Activated naive CD8-positive, alpha-beta T cell treated with anti-CD3 and anti-CD28 coated beads, Interleukin-2, amount 10 ng/mL, durations not matched to agents 7 days and 5 days (primary cell): Measurements from ENCODE around the gene WWOX. TPM values are rescaled to one million over a fixed set of nuclear protein-coding genes. Genes with fewer than 3 reads are reported as not detected.

ENCODE experiments used
- ATAC-seq: fragments of 150-1000 bp; cut with Tn5 transposase; one replicate; pipeline ENCODE4 v1.10.0; 2021; ENCODE audit warnings: low read depth, moderate library complexity
- POLR2A ChIA-PET: fragments of 350-600 bp; sonication (Branson Sonifier 250); formaldehyde crosslinking; loops from one replicate; lab custom pipeline; 2021; ENCODE audit warnings: antibody characterized with exemption; lab: Charles Lee
- DNase-seq: peaks from one replicate; pipeline ENCODE4 v3.0.0; 2021
- H3K27ac Mint-ChIP-seq: one replicate; pipeline ENCODE4 v1.8.0; 2022; ENCODE audit warnings: mild to moderate bottlenecking, mixed read lengths
- H3K27me3 Mint-ChIP-seq: one replicate; pipeline ENCODE4 v1.8.0; 2022; ENCODE audit warnings: mild to moderate bottlenecking, moderate library complexity, mixed read lengths
- H3K36me3 Mint-ChIP-seq: one replicate; pipeline ENCODE4 v1.8.0; 2021; ENCODE audit warnings: mild to moderate bottlenecking, mixed read lengths
- H3K4me1 Mint-ChIP-seq: one replicate; pipeline ENCODE4 v1.8.0; 2021; ENCODE audit warnings: mixed read lengths
- H3K4me3 Mint-ChIP-seq: one replicate; pipeline ENCODE4 v1.8.0; 2022; ENCODE audit warnings: mild to moderate bottlenecking, moderate library complexity, mixed read lengths
- H3K9me3 Mint-ChIP-seq: one replicate; pipeline ENCODE4 v1.8.0; 2021; ENCODE audit warnings: mixed read lengths
- total RNA-seq, 2 experiments: library from RNA; stranded (reverse); gene quantifications; one replicate each; pipeline ENCODE4 v1.2.3, GENCODE V29; 2021

The WWOX gene
- total RNA-seq, 2 experiments from 2014 or later, result 26.8 to 27.7 TPM

DNA sequence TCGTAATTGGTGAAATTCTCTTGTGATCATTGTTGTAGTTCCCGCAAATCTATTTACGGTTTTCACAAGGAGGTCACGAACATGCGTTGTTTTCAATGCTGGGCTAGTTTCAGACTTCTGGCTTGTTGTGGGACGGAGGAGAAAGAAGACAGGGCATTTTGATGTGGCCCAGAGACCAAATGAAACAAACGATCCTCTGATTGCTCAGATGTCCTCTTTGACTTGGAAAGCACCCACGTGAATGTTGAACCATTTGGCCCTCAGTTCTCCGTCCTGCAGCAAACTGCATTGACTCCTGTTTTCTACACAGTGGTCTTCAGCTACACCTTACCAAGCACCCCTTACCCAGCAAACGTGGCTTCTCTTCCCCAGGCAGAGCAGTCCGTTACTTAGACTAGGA lies 391.0 kb downstream of the WWOX start:
- peaks cover 3% of the 10 kb centered on the region for H3K9me3 Mint-ChIP-seq
- H3K36me3 Mint-ChIP-seq, result no peaks in the 10 kb centered on the region
- ATAC-seq (no peak), DNase-seq (no peak)
- no peaks in the 10 kb centered on the region for H3K4me1 Mint-ChIP-seq
- POLR2A ChIA-PET, result no interaction called here
- H3K27ac Mint-ChIP-seq, result no peak overlapping the region
- H3K27me3 Mint-ChIP-seq, result no peaks in the 10 kb centered on the region
- H3K4me3 Mint-ChIP-seq, result no peak overlapping the region

DNA sequence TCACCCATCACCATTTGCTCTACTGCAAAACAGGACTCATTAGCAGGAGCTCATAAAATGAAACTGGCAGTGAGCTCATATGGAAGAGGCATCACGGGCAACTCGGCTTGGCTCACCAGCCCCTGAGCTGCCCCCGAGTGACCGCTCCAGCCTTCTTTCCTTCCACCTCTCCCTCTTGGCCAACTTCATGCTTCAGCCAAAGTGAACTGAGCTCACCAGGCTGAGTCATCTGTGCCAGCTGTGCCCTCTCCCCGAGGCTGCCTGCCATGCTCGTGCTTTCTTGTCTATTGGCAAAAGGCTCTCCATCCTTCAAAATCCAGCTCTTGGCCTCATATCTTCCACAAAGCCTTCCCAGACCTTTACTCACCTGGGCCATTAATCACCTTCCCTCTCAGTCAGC lies 391.4 kb downstream of the WWOX start:
- Mint-ChIP-seq H3K4me1 (no peaks in the 10 kb centered on the region), H3K9me3 (peaks cover 3% of the 10 kb centered on the region), H3K27ac (no peak overlapping the region), H3K36me3 (no peaks in the 10 kb centered on the region), H3K27me3 (no peaks in the 10 kb centered on the region), H3K4me3 (no peak overlapping the region)
- POLR2A ChIA-PET, result no interaction called here
- ATAC-seq (no peak), DNase-seq (no peak)

DNA sequence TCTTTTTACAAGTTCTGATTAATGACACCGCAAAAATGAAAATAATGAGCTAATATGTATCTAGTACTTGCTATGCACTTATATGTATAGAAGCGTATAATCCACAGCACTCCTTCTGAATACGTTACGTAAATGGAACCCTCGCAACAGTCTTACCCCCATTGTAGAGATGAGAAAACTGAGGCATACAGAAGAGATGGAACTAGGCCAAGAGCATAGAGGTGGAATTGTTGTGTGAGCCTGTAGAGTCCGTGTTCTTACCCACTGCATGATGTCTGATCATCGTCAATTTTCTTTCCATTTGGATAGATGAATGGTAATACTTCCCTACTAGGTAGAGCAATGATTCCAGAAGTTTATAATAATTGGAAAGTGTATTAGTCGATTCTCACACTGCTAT lies 394.1 kb downstream of the WWOX start:
- H3K4me1 Mint-ChIP-seq, result no peaks in the 10 kb centered on the region
- no peak overlapping the region for H3K27ac Mint-ChIP-seq
- no peak overlapping the region for H3K4me3 Mint-ChIP-seq
- ATAC-seq (no peak), DNase-seq (no peak)
- H3K27me3 Mint-ChIP-seq, result no peaks in the 10 kb centered on the region
- POLR2A ChIA-PET, result no interaction called here
- H3K9me3 Mint-ChIP-seq, result no peaks in the 10 kb centered on the region
- no peaks in the 10 kb centered on the region for H3K36me3 Mint-ChIP-seq

DNA sequence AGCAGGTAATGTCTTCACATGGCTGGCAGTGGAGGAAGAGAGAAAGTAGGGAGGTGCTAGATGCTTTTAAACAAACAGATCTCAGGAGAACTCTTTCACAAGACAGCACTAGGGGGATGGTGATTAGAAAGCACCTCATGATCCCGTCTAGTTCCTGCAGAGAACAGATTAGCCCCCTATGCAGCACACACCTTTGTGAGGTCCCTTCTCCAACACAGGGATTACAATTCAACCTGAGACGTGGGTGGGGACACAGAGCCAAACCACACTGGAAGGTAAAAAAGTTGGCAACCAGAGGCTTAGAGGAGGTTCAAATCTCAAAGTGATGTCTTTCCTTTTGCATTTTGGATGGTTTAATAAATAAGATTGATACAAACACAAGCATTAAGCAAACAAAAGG lies 394.7 kb downstream of the WWOX start:
- POLR2A ChIA-PET, result no interaction called here
- ATAC-seq (no peak), DNase-seq (no peak)
- H3K27ac Mint-ChIP-seq, result no peak overlapping the region
- no peaks in the 10 kb centered on the region for H3K9me3 Mint-ChIP-seq
- no peaks in the 10 kb centered on the region for H3K4me1 Mint-ChIP-seq
- H3K4me3 Mint-ChIP-seq, result no peak overlapping the region
- no peaks in the 10 kb centered on the region for H3K36me3 Mint-ChIP-seq
- H3K27me3 Mint-ChIP-seq, result no peaks in the 10 kb centered on the region

DNA sequence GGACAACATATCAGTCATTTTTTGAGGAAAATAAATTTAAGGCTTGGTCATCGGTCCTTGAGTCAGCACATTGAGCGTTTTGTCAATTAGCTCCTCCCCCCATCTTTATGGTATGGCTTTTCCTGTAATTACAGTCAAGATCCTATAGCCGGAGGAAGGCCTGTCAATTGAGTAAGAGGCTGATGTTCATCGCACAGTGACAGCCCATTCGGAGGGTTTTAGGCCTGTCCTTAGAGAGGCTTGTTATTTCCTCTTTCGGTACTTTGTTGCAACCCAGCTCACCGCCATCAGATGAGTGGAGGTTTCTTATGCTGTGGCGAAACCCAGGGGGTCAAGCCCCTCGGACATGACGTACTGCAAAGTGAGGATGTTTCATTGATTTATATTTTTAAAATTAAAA lies 395.2 kb downstream of the WWOX start:
- Mint-ChIP-seq H3K4me1 (no peaks in the 10 kb centered on the region), H3K36me3 (no peaks in the 10 kb centered on the region), H3K27me3 (no peaks in the 10 kb centered on the region), H3K4me3 (no peak overlapping the region), H3K9me3 (no peaks in the 10 kb centered on the region), H3K27ac (no peak overlapping the region)
- DNase-seq, result no peak
- POLR2A ChIA-PET, result no interaction called here
- no peak for ATAC-seq

DNA sequence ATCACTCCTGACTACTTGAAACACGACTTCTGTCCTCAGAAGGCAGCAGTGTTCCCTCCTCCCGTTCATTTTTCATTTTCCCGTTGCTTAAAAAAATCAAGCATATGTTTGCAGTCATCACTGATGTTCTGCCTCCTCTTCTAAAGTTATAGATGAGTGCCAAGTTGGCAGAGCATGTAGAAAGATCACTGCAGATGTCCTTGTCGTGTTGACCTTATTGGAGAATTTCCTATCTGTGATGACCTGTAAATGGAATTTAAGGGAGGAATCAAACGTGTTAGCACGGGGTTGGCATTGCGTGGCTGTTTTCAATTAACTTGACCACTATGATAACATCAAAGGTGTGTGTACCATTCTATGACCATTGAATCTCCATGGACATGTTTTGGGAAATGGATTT lies 396.7 kb downstream of the WWOX start:
- H3K4me1 Mint-ChIP-seq, result no peaks in the 10 kb centered on the region
- H3K4me3 Mint-ChIP-seq, result no peak overlapping the region
- no peaks in the 10 kb centered on the region for H3K27me3 Mint-ChIP-seq
- H3K27ac Mint-ChIP-seq, result no peak overlapping the region
- H3K36me3 Mint-ChIP-seq, result no peaks in the 10 kb centered on the region
- no peaks in the 10 kb centered on the region for H3K9me3 Mint-ChIP-seq
- DNase-seq (no peak), ATAC-seq (no peak)
- POLR2A ChIA-PET, result no interaction called here

DNA sequence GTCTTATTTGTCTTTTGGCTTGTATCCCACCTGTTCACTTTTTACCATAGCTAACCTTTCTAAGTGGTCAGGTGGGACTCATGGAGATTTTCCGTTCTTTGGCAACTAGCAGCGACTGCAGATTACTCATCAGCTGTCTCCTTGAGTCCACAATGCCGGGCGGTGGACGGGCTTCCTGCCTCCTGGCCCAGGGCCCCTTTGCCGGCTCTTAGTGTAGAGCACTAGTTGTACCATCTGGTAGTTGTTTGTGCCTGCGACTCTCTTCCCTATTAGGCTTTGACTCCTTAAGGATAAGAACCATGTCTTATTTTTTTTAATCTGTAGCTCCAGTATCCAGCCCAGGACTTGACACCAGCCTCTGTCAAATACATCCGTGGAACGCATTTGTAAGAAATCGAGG lies 399.9 kb downstream of the WWOX start:
- Mint-ChIP-seq H3K27ac (no peak overlapping the region), H3K36me3 (no peaks in the 10 kb centered on the region), H3K4me1 (no peaks in the 10 kb centered on the region), H3K4me3 (no peak overlapping the region), H3K9me3 (no peaks in the 10 kb centered on the region), H3K27me3 (no peaks in the 10 kb centered on the region)
- no peak for ATAC-seq
- POLR2A ChIA-PET, result no interaction called here
- no peak for DNase-seq

DNA sequence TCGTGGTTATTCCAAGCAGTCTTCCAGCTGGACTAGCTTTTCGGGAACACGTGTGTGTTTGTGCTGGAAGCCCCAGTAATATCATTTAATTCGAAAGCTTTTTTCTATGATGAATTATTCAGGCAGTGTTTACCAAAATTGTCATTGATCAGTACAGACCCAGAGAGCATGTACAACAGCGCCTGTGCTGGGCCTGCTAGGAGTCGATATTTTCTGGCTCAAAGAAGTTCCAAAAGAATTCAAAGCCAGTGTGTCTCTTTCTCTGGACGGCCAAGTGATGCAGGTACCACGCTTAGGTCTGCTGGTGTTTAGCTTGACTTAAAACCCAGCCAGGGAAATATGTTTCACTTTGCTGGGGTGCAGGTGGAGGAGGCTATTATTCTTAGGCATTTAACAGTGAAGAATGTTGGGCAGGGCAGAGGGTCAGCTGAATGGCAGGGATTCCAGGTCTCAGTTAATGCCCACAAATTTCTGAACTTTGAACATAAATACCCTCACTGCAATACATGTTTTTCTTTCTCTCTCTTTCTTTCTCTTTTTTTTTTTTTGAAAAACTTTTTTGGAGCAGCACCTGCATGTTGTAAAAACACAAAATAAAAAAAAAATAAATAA lies 401.3 kb downstream of the WWOX start:
- Mint-ChIP-seq H3K9me3 (no peaks in the 10 kb centered on the region), H3K27ac (no peak overlapping the region), H3K27me3 (no peaks in the 10 kb centered on the region), H3K4me3 (no peak overlapping the region), H3K4me1 (no peaks in the 10 kb centered on the region), H3K36me3 (no peaks in the 10 kb centered on the region)
- ATAC-seq, result no peak
- POLR2A ChIA-PET, result no interaction called here
- DNase-seq, result no peak

DNA sequence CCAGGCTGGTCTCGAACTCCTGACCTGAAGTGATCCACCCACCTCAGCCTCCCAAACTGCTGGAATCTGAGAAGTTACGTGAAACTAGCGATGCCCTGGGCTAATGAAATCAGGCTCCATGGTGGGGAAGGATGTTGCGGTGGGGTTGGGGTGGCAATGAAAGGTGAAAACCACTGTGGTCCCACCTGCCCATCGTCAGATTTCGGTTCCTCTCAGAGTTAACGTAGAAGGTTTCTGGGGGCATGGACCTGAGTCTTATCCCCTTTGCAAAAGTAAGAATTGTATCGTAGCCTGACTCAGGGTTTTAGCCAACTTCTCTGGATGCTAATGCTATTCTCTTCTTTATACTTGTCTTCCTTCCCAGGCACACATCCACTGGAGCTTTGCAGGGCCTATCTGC lies 402.3 kb downstream of the WWOX start:
- Mint-ChIP-seq H3K4me1 (no peaks in the 10 kb centered on the region), H3K27ac (no peak overlapping the region), H3K27me3 (no peaks in the 10 kb centered on the region), H3K36me3 (no peaks in the 10 kb centered on the region), H3K9me3 (no peaks in the 10 kb centered on the region), H3K4me3 (no peak overlapping the region)
- DNase-seq (no peak), ATAC-seq (no peak)
- POLR2A ChIA-PET, result no interaction called here

DNA sequence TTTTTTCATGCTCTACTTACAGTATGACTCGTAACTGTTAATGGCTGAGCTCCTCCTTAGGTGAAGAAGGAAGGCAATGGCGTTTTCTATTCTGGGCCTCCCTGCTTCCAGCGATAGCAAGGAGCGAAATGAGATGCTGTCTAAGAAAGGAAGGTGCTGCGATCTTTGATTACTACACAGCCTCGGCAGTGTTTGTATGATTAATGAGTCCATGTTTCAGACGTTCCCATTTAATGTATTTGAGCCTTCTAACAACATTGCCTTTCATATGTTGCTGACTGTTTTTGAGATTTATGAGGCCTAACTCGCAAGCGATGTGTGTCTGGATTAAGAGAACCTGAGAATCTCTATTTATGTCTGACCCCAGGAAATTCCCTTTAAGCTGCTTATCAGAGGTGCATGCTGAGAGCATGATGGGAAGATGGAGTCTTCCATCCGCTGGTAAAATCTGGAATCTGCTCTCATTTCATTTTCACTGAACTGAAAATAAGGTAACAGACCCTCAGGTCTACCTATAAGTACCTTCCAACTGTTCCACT lies 403.4 kb downstream of the WWOX start:
- no peak overlapping the region for H3K27ac Mint-ChIP-seq
- no peak for DNase-seq
- H3K27me3 Mint-ChIP-seq, result no peaks in the 10 kb centered on the region
- POLR2A ChIA-PET, result no interaction called here
- no peaks in the 10 kb centered on the region for H3K36me3 Mint-ChIP-seq
- no peak for ATAC-seq
- no peaks in the 10 kb centered on the region for H3K4me1 Mint-ChIP-seq
- H3K9me3 Mint-ChIP-seq, result no peaks in the 10 kb centered on the region
- no peak overlapping the region for H3K4me3 Mint-ChIP-seq

DNA sequence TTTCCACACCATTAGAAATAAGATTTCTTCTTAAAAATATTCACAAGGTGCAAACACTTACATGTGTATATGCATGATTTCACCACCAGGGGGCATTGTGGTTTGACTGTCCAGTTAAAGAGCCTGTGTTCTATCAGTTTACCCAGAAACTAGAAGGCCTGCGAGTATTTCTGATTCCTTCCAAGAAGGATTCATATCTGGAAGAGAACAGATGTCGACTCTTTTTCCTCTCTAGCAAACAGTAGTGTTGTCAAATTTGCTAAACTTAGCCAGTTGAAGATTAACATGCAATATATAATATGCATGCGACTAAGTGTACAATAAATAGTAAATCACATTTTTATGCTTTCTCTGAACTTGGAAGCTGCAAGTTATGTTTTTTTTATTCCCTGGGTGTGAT lies 404.1 kb downstream of the WWOX start:
- ATAC-seq (no peak), DNase-seq (no peak)
- H3K4me1 Mint-ChIP-seq, result no peaks in the 10 kb centered on the region
- H3K9me3 Mint-ChIP-seq, result no peaks in the 10 kb centered on the region
- H3K36me3 Mint-ChIP-seq, result no peaks in the 10 kb centered on the region
- POLR2A ChIA-PET, result no interaction called here
- no peaks in the 10 kb centered on the region for H3K27me3 Mint-ChIP-seq
- no peak overlapping the region for H3K27ac Mint-ChIP-seq
- H3K4me3 Mint-ChIP-seq, result no peak overlapping the region

DNA sequence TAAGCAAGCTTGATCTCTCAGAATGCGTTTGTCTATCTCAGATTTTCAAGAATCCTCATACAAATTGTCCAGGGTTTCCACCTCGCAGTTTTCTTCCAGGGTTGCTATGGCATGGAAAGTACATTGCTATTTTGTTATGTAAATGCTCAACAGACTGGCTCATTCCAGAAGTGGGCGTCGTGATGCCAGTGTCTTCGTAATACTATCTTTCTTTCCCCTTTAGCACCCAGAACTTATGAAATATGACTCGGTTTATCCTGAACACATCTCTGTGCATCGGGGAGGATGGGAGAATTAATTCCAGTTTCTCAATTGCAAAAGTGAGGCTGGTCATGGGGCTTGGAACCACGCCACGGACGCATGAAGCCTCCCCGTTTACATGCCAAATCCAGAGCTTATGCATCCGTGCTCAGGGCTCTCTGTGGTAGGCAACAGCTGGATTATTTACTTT lies 405.0 kb downstream of the WWOX start:
- POLR2A ChIA-PET, result no interaction called here
- Mint-ChIP-seq H3K36me3 (no peaks in the 10 kb centered on the region), H3K27ac (no peak overlapping the region), H3K4me3 (no peak overlapping the region), H3K27me3 (no peaks in the 10 kb centered on the region), H3K4me1 (no peaks in the 10 kb centered on the region), H3K9me3 (no peaks in the 10 kb centered on the region)
- DNase-seq (no peak), ATAC-seq (no peak)

DNA sequence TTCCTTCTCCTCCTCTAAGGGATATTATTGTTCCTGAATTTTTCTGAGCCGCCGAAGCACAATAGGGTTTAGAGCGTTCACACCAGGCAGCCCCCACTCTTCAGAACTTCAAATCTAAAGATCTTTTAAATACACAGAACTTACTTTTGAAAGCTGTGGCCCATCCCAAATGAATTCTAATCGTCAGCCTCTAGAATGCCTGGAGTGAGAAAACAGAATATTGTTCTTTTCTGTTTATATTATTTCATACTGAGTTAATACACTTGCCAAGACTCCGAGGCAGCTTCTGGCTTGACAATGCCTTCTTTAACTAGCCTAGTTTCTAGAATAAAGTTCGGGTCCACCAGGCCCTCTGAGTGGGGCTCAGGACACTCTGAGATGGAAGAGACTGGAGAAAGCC lies 405.6 kb downstream of the WWOX start:
- no peaks in the 10 kb centered on the region for H3K27me3 Mint-ChIP-seq
- no peaks in the 10 kb centered on the region for H3K36me3 Mint-ChIP-seq
- ATAC-seq, result no peak
- no peak for DNase-seq
- no peaks in the 10 kb centered on the region for H3K9me3 Mint-ChIP-seq
- POLR2A ChIA-PET, result no interaction called here
- H3K27ac Mint-ChIP-seq, result no peak overlapping the region
- H3K4me1 Mint-ChIP-seq, result no peaks in the 10 kb centered on the region
- no peak overlapping the region for H3K4me3 Mint-ChIP-seq

DNA sequence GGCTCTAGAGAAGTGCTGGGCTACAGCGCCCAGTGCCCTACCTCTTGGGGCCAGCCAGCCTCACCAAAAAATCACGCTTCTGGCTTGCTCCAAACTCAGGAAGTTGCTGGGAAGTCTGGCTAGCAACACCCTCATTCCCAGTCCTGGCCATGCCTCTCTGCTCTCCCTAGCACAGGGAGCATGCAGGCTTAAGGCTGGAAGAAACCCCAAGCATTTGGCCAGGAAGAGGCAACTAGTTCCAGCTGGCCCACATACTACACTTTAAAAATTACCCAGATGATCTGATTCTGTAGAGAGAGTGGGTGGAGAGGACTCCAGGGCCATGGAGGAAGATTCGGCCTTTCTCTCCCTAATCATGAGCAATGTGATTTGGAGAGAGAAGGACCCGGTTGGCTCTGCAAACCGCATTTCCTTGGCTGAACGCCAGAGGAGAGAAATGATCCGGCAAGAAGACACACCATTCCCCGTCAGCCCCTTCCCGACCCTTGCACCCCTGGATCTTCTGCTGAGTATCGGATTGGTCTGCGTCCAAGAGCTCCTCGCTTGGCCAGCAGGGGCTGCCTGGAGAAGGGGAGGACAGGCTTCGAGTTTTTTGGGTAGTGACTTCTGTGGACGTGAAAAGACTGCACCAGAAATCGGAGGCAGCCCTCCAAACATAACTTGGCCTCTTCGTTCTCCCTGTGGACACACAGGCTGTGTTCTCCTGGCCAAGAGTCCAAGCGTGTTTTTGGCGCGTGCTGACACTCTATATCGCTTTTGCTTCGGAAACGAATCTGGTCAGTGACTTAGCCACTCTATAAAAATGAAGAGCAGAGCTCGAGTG lies 406.3 kb downstream of the WWOX start:
- H3K36me3 Mint-ChIP-seq, result no peaks in the 10 kb centered on the region
- no peak for DNase-seq
- ATAC-seq, result no peak
- no peak overlapping the region for H3K4me3 Mint-ChIP-seq
- H3K27me3 Mint-ChIP-seq, result no peaks in the 10 kb centered on the region
- POLR2A ChIA-PET, result no interaction called here
- no peaks in the 10 kb centered on the region for H3K9me3 Mint-ChIP-seq
- H3K27ac Mint-ChIP-seq, result no peak overlapping the region
- H3K4me1 Mint-ChIP-seq, result no peaks in the 10 kb centered on the region
